ENCODE results near the gene MAOA.

MAOA gene

DNA sequence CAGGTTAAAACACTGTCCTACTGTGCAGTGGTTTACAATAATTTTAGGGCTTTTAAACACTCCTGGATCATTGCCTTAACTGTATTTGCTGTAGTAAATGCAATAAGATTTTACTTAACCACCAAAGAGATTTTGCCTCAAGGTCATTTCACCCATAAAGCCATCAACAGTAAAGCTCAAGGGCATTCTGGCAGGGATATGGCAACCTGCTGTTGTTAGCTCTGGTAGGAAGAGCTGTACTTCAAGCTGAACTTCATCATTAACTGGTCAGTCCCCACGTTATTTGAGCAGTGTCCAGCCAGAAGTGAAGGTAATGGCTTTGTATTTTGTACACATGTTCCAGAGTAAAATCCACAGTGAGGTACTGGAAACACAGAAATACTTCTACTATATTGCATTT lies 26.9 kb upstream of the MAOA start:
- no peak overlapping the region for H3K4me3 ChIP-seq (ENCODE audit: low read depth, low read length)
- TF ChIP-seq, protein P1, sequence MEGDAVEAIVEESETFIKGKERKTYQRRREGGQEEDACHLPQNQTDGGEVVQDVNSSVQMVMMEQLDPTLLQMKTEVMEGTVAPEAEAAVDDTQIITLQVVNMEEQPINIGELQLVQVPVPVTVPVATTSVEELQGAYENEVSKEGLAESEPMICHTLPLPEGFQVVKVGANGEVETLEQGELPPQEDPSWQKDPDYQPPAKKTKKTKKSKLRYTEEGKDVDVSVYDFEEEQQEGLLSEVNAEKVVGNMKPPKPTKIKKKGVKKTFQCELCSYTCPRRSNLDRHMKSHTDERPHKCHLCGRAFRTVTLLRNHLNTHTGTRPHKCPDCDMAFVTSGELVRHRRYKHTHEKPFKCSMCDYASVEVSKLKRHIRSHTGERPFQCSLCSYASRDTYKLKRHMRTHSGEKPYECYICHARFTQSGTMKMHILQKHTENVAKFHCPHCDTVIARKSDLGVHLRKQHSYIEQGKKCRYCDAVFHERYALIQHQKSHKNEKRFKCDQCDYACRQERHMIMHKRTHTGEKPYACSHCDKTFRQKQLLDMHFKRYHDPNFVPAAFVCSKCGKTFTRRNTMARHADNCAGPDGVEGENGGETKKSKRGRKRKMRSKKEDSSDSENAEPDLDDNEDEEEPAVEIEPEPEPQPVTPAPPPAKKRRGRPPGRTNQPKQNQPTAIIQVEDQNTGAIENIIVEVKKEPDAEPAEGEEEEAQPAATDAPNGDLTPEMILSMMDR (IDR thresholded peaks at IDR 0.05; ENCODE audit: borderline replicate concordance, insufficient read depth, low read depth, low read length), result no peak

DNA sequence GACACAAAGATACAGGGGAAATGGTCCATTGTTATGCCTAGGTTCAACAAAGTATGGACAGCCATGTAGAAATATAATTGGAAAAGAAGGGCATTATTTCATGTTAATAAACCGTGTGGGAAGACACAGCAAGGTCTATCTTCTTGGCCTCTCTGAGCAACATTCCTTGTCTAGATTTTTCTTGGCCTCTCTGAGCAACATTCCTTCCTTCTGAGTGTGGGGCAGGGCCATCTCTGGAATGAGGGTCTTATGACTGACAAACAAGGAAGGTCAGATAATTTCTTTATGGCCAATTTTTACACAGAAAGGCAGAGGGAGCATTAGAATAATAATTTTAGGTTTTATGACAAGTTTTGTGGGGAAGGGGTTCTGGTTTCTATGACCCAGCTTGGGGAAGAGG lies 24.3 kb upstream of the MAOA start:
- TF ChIP-seq, protein P1 (IDR thresholded peaks at IDR 0.05; ENCODE audit: borderline replicate concordance, insufficient read depth, low read depth, low read length), result no peak

DNA sequence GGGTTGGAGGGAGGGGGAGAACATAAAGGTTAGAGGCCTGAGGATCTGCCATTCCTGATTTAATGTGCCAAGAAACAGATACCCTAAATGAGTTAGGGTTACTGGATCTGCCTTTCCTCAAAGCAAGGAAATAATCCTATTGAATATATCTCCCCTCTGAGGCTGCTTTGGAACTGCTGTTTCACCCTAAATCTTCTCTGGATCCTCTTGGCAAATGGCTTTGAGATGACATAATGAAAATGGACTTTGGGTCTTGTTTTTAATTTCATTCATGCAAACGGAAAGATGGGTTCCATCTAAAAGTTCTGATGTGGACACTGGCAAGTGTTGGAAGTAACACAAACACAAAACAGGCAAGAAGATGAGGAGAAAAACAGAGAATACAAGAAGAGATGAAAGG lies 23.0 kb upstream of the MAOA start:
- TF ChIP-seq, protein P1 (IDR thresholded peaks at IDR 0.05; ENCODE audit: borderline replicate concordance, insufficient read depth, low read depth, low read length), result no peak
- H3K4me3 ChIP-seq (ENCODE audit: low read depth, low read length), result no peak overlapping the region

More for the DNA sequence above, 24.3 kb upstream of the MAOA start:
- no peak overlapping the region for H3K4me3 ChIP-seq (ENCODE audit: low read depth, low read length)

GRCh38 chrX:43633757-43634156 lies 22.3 kb upstream of the MAOA start:
- H3K4me3 ChIP-seq (ENCODE audit: low read depth, low read length), result no peak overlapping the region
- TF ChIP-seq, protein P1 (IDR thresholded peaks at IDR 0.05; ENCODE audit: borderline replicate concordance, insufficient read depth, low read depth, low read length), result no peak

- TF ChIP-seq, protein P1 (IDR thresholded peaks at IDR 0.05; ENCODE audit: borderline replicate concordance, insufficient read depth, low read depth, low read length), result no peak
- H3K4me3 ChIP-seq (ENCODE audit: low read depth, low read length), result no peak overlapping the region
These were observed 15.6 kb upstream of the MAOA start for GRCh38 chrX:43640482-43640881.

DNA sequence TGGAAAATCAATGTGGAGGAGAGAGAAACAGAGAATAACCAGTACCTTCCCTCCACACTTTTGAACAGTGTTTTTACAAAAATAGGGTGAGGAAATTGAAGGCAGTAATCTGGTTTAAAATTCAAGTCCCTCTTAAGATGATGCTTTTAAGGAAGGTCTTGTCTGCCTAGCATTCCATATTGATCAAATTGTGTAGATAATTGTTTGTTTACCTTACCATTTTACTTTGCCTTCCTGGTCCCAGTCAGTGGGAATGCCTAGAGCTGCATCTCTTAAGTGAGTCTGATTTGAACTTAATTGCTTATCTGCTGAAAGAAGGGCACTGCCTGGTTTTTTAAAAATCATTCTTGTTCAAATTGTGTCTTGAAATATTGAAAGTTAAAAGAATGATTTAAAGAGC lies 14.4 kb upstream of the MAOA start:
- TF ChIP-seq, protein P1 (IDR thresholded peaks at IDR 0.05; ENCODE audit: borderline replicate concordance, insufficient read depth, low read depth, low read length), result no peak
- no peak overlapping the region for H3K4me3 ChIP-seq (ENCODE audit: low read depth, low read length)

DNA sequence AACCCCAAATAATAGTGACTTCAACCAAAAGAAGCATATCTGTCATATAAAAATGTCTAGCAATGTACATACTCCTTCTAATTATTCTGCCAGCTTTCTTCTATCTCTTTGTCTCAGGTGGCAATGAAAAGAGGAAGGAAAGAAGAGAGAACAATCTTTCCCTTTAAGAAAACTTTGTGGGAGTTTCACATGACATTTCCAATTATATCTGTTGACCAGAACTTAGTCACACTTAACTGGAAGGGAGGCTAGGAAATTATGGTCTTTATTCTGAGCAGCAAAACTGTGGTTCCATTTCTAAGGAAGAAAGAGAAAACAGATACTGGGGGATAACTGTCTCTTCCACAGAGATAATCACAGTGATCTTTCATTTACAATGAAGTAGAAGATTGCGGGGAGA lies 12.9 kb upstream of the MAOA start:
- H3K4me3 ChIP-seq (ENCODE audit: low read depth, low read length), result no peak overlapping the region
- TF ChIP-seq, protein P1 (IDR thresholded peaks at IDR 0.05; ENCODE audit: borderline replicate concordance, insufficient read depth, low read depth, low read length), result no peak
